Uterus (tissue), 2 donors: Measurements from ENCODE around the gene NOTCH3.

Source experiments
- POLR2A ChIP-seq, 2 donors: fragments of 450-650 bp; IDR thresholded peaks; one replicate each; pipeline ENCODE4 v1.6.1; 2016; ENCODE audit warnings: antibody characterized with exemption in 2 of 2, mild to moderate bottlenecking in 1 of 2, moderate library complexity in 1 of 2
- TF ChIP-seq, protein P1 (sequence below), 4 experiments: fragments of 200-600 bp in 2 of 4; fragments of 450-650 bp in 2 of 4; sonication (generic) in 2 of 4; IDR thresholded peaks; one replicate each; pipeline ENCODE4 v1.5.1; 2016 to 2019; ENCODE audit warnings: antibody characterized with exemption in 4 of 4, mild to moderate bottlenecking in 2 of 4, moderate library complexity in 1 of 4

GRCh38 chr19:15188851-15189250 is 11.9 kb downstream of the NOTCH3 start:
- TF ChIP-seq, protein P1, sequence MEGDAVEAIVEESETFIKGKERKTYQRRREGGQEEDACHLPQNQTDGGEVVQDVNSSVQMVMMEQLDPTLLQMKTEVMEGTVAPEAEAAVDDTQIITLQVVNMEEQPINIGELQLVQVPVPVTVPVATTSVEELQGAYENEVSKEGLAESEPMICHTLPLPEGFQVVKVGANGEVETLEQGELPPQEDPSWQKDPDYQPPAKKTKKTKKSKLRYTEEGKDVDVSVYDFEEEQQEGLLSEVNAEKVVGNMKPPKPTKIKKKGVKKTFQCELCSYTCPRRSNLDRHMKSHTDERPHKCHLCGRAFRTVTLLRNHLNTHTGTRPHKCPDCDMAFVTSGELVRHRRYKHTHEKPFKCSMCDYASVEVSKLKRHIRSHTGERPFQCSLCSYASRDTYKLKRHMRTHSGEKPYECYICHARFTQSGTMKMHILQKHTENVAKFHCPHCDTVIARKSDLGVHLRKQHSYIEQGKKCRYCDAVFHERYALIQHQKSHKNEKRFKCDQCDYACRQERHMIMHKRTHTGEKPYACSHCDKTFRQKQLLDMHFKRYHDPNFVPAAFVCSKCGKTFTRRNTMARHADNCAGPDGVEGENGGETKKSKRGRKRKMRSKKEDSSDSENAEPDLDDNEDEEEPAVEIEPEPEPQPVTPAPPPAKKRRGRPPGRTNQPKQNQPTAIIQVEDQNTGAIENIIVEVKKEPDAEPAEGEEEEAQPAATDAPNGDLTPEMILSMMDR (IDR thresholded peaks at IDR 0.05), result no peak
- no peak for TF ChIP-seq POLR2A (IDR thresholded peaks at IDR 0.05)
